HEK293 (cell line): ENCODE data around the gene FAM118A.

ENCODE experiments used
- CTCF ChIP-seq: fragments of 450-650 bp; formaldehyde crosslinking; IDR thresholded peaks from 2 replicates; pipeline ENCODE4 v1.5.1; 2016; ENCODE audit warnings: missing biosample characterization, missing genetic modification characterization
- KLF7 ChIP-seq: fragments of 450-650 bp; formaldehyde crosslinking; IDR thresholded peaks from 2 replicates; pipeline ENCODE4 v1.5.1; 2016; ENCODE audit warnings: missing biosample characterization, missing genetic modification characterization, borderline replicate concordance
- REST ChIP-seq: fragments of 450-650 bp; formaldehyde crosslinking; IDR thresholded peaks from 2 replicates; pipeline ENCODE4 v1.5.1; 2016; ENCODE audit warnings: missing biosample characterization, missing genetic modification characterization
- YY1 ChIP-seq: fragments of 450-650 bp; formaldehyde crosslinking; IDR thresholded peaks from 2 replicates; pipeline ENCODE4 v1.5.1; 2018; ENCODE audit warnings: missing biosample characterization, missing genetic modification characterization
- ZFP37 ChIP-seq: fragments of 450-650 bp; formaldehyde crosslinking; IDR thresholded peaks from 2 replicates; pipeline ENCODE4 v1.5.1; 2016; ENCODE audit warnings: missing biosample characterization, missing genetic modification characterization
- ZNF114 ChIP-seq: fragments of 450-650 bp; formaldehyde crosslinking; IDR thresholded peaks from 2 replicates; pipeline ENCODE4 v1.5.0; 2017; ENCODE audit warnings: missing biosample characterization, missing genetic modification characterization
- ZNF157 ChIP-seq: fragments of 450-650 bp; formaldehyde crosslinking; IDR thresholded peaks from 2 replicates; pipeline ENCODE4 v1.5.1; 2016; ENCODE audit warnings: missing biosample characterization, missing genetic modification characterization
- ZNF174 ChIP-seq: fragments of 450-650 bp; formaldehyde crosslinking; IDR thresholded peaks from 2 replicates; pipeline ENCODE4 v1.5.0; 2017; ENCODE audit warnings: missing biosample characterization, mild to moderate bottlenecking, missing genetic modification characterization
- ZNF280D ChIP-seq: fragments of 450-650 bp; formaldehyde crosslinking; IDR thresholded peaks from 2 replicates; pipeline ENCODE4 v1.5.1; 2016; ENCODE audit warnings: missing biosample characterization, missing genetic modification characterization
- ZNF292 ChIP-seq: fragments of 450-650 bp; formaldehyde crosslinking; IDR thresholded peaks from 2 replicates; pipeline ENCODE4 v1.5.1; 2016; ENCODE audit warnings: low read depth, missing biosample characterization, missing genetic modification characterization, borderline replicate concordance
- ZNF449 ChIP-seq: fragments of 450-650 bp; formaldehyde crosslinking; IDR thresholded peaks from 2 replicates; pipeline ENCODE4 v1.5.1; 2017; ENCODE audit warnings: missing biosample characterization, mild to moderate bottlenecking, missing genetic modification characterization, moderate library complexity
- ZNF510 ChIP-seq: fragments of 450-650 bp; formaldehyde crosslinking; IDR thresholded peaks from 2 replicates; pipeline ENCODE4 v1.5.1; 2018; ENCODE audit warnings: mild to moderate bottlenecking, missing genetic modification characterization, missing biosample characterization; ENCODE audit not compliant: insufficient replicate concordance
- ZNF518A ChIP-seq: fragments of 450-650 bp; formaldehyde crosslinking; conservative IDR thresholded peaks from 2 replicates; pipeline ENCODE4 v1.5.1; 2016; ENCODE audit warnings: low read depth, missing biosample characterization, missing genetic modification characterization
- ZNF555 ChIP-seq: fragments of 450-650 bp; formaldehyde crosslinking; conservative IDR thresholded peaks from 2 replicates; pipeline ENCODE4 v1.5.1; 2017; ENCODE audit warnings: missing biosample characterization, mild to moderate bottlenecking, missing genetic modification characterization, inconsistent platforms
- ZNF623 ChIP-seq: fragments of 450-650 bp; formaldehyde crosslinking; IDR thresholded peaks from 2 replicates; pipeline ENCODE4 v1.5.1; 2016; ENCODE audit warnings: missing biosample characterization, missing genetic modification characterization
- ZNF660 ChIP-seq: fragments of 450-650 bp; IDR thresholded peaks from 2 replicates; pipeline ENCODE4 v1.5.1; 2018; ENCODE audit warnings: missing biosample characterization, mild to moderate bottlenecking, missing genetic modification characterization
- ZNF664 ChIP-seq: fragments of 450-650 bp; formaldehyde crosslinking; IDR thresholded peaks from 2 replicates; pipeline ENCODE4 v1.5.1; 2016; ENCODE audit warnings: missing biosample characterization, missing genetic modification characterization
- ZNF677 ChIP-seq: fragments of 450-650 bp; IDR thresholded peaks from 2 replicates; pipeline ENCODE4 v1.5.0; 2018; ENCODE audit warnings: missing biosample characterization, mild to moderate bottlenecking, missing genetic modification characterization, moderate library complexity
- ZSCAN4 ChIP-seq: fragments of 450-650 bp; formaldehyde crosslinking; IDR thresholded peaks from 2 replicates; pipeline ENCODE4 v1.5.1; 2017; ENCODE audit warnings: missing biosample characterization, missing genetic modification characterization

FAM118A gene

GRCh38 chr22:45268958-45269844 lies 40.5 kb upstream of the FAM118A start (continued):
- TF ChIP-seq ZNF280D (tag by site-specific recombination) (no peak), ZFP37 (no peak), ZNF623 (no peak), YY1 (no peak), ZNF449 (tag by site-specific recombination) (no peak), ZNF664 (tag by site-specific recombination) (no peak), ZNF292 (tag by site-specific recombination) (no peak), ZNF174 (tag by site-specific recombination) (no peak), ZNF518A (tag by site-specific recombination) (no peak), ZNF677 (tag by site-specific recombination) (no peak), ZNF114 (tag by site-specific recombination) (no peak), ZSCAN4 (no peak), CTCF (peak; percentile 69; the same call in 1 of the 2 replicates), ZNF555 (tag by site-specific recombination) (no peak), REST (tag by site-specific recombination) (no peak), ZNF660 (no peak), ZNF157 (tag by site-specific recombination) (no peak), ZNF510 (tag by site-specific recombination) (no peak), KLF7 (tag by site-specific recombination) (no peak)
